Stomach (tissue), 9 donors: ENCODE data around the gene SENP1. TPM values are rescaled to one million over a fixed set of nuclear protein-coding genes. Genes with fewer than 3 reads are reported as not detected.

Experiments used
- DNase-seq, 2 donors: peaks; one replicate each; pipeline versions ENCODE4 v3.0.0 to v3.0.0-alpha.2; 2013 to 2019
- H3K27ac ChIP-seq, 5 donors: fragments of 200-600 bp in 4 of 5; sonication (generic) in 4 of 5; one replicate each; pipeline ENCODE4 v1.5.1; 2013 to 2019; ENCODE audit warnings: mild to moderate bottlenecking in 1 of 5, moderate library complexity in 1 of 5
- H3K27me3 ChIP-seq, 3 donors: fragments of 200-600 bp; sonication (generic); one replicate each; pipeline ENCODE4 v1.5.1; 2017 to 2019; ENCODE audit warnings: mixed run types in 1 of 3
- H3K36me3 ChIP-seq, 4 donors: fragments of 200-600 bp; sonication (generic); 1 replicate in 3 of 4; 2 replicates in 1 of 4; pipeline ENCODE4 v1.5.1; 2016 to 2019
- H3K4me1 ChIP-seq, 4 donors: fragments of 200-600 bp; sonication (generic); one replicate each; pipeline ENCODE4 v1.5.1; 2016 to 2019
- H3K4me3 ChIP-seq, 4 donors: fragments of 200-600 bp; sonication (generic) in 3 of 4; one replicate each; pipeline ENCODE4 v1.5.1; 2016 to 2019; ENCODE audit warnings: mild to moderate bottlenecking in 1 of 4
- H3K9me3 ChIP-seq, 4 donors: fragments of 200-600 bp; sonication (generic); one replicate each; pipeline ENCODE4 v1.5.1; 2016 to 2019
- EP300 ChIP-seq: sonication (generic); formaldehyde crosslinking; IDR thresholded peaks from one replicate; pipeline ENCODE4 v1.6.1; 2017; ENCODE audit warnings: antibody characterized with exemption
- POLR2A ChIP-seq, 4 donors: fragments of 450-650 bp; IDR thresholded peaks; one replicate each; pipeline ENCODE4 v1.6.1; 2016; ENCODE audit warnings: antibody characterized with exemption in 4 of 4, control low read depth in 2 of 4, mild to moderate bottlenecking in 1 of 4, moderate library complexity in 1 of 4
- POLR2AphosphoS5 ChIP-seq, 3 donors: sonication (generic); formaldehyde crosslinking; IDR thresholded peaks; one replicate each; pipeline ENCODE4 v1.6.1; 2016; ENCODE audit warnings: antibody characterized with exemption in 3 of 3
- WGBS, 5 donors: extraction: QIAGEN DNeasy Blood & Tissue Kit in 3 of 5; methylation state at CpG; one replicate each; pipeline versions ENCODE4 v1.1.5 to v1.1.7; 2013 to 2018; 5-methylcytosine and 5-hydroxymethylcytosine counted together
- intact Hi-C: fragments of 100-400 bp; cut with DNase I; formaldehyde crosslinking; loops from one replicate; pipeline ENCODE4 v1.15.1; 2023; ENCODE audit warnings: low total_unique reads
- polyA plus RNA-seq, 3 donors: library from polyadenylated mRNA; stranded (reverse); fragments of 200-250 nt; gene quantifications; one replicate each; pipeline ENCODE4 v1.2.3, GENCODE V29; 2013
- total RNA-seq, 5 donors: library from RNA; depleted of rRNA; stranded (reverse); fragments of >200 nt; gene quantifications; one replicate each; pipeline versions ENCODE4 v1.1.0 to v1.2.3, GENCODE V29; 2014 to 2016
- TF ChIP-seq, protein P1 (sequence below), 7 experiments: fragments of 450-650 bp in 4 of 7; fragments of 200-600 bp in 3 of 7; sonication (generic) in 3 of 7; IDR thresholded peaks; one replicate each; pipeline ENCODE4 v1.5.1; 2016 to 2019; ENCODE audit warnings: antibody characterized with exemption in 7 of 7, control low read depth in 2 of 7, mild to moderate bottlenecking in 1 of 7
- donor health status: healthy with polysubstance abuse.
- donor health status: Bipolar disorder and iron deficiency.
- donor health status: healthy.

SENP1 gene
- total and polyA plus RNA-seq, 8 donors: 2.9 to 27.5 (median 10.6) TPM

DNA sequence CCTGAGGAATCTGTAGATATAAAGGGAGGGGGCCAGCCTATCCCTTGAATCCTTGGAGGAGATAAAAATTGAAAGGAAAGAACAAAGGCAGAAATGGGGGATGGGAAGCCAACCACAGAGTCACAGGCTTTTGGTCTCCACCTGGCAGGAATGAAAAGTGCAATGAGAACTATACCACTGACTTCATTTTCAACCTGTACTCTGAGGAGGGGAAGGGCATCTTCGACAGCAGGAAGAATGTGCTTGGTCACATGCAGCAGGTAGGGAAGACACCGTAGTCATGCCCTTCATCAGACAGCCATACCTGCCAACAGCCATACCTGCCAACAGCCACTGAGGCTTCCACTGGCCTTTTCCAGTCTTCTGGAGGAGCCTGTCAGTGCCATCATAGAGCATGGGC is 38.0 kb upstream of the SENP1 start:
- H3K27ac ChIP-seq: no peak overlapping the region
- H3K9me3 ChIP-seq: no peaks in the 10 kb centered on the region
- no peak overlapping the region for H3K4me3 ChIP-seq
- WGBS, 5 donors: 85 to 94% (median 93%) methylated on average over 2 of the region's 2 CpGs
- peaks cover 0 to 4% (median 0%) of the 10 kb centered on the region in 4 donors for H3K4me1 ChIP-seq
- TF ChIP-seq, protein P1, sequence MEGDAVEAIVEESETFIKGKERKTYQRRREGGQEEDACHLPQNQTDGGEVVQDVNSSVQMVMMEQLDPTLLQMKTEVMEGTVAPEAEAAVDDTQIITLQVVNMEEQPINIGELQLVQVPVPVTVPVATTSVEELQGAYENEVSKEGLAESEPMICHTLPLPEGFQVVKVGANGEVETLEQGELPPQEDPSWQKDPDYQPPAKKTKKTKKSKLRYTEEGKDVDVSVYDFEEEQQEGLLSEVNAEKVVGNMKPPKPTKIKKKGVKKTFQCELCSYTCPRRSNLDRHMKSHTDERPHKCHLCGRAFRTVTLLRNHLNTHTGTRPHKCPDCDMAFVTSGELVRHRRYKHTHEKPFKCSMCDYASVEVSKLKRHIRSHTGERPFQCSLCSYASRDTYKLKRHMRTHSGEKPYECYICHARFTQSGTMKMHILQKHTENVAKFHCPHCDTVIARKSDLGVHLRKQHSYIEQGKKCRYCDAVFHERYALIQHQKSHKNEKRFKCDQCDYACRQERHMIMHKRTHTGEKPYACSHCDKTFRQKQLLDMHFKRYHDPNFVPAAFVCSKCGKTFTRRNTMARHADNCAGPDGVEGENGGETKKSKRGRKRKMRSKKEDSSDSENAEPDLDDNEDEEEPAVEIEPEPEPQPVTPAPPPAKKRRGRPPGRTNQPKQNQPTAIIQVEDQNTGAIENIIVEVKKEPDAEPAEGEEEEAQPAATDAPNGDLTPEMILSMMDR (IDR thresholded peaks at IDR 0.05): no peak
- no peak for TF ChIP-seq POLR2A (IDR thresholded peaks at IDR 0.05)
- TF ChIP-seq EP300: no peak
- TF ChIP-seq POLR2AphosphoS5 (IDR thresholded peaks at IDR 0.05): no peak
- no peak for DNase-seq
- peaks cover 46 to 100% (median 99%) of the 10 kb centered on the region in 4 donors for H3K36me3 ChIP-seq
- no peaks in the 10 kb centered on the region for H3K27me3 ChIP-seq
- intact Hi-C loops: no loop called here

DNA sequence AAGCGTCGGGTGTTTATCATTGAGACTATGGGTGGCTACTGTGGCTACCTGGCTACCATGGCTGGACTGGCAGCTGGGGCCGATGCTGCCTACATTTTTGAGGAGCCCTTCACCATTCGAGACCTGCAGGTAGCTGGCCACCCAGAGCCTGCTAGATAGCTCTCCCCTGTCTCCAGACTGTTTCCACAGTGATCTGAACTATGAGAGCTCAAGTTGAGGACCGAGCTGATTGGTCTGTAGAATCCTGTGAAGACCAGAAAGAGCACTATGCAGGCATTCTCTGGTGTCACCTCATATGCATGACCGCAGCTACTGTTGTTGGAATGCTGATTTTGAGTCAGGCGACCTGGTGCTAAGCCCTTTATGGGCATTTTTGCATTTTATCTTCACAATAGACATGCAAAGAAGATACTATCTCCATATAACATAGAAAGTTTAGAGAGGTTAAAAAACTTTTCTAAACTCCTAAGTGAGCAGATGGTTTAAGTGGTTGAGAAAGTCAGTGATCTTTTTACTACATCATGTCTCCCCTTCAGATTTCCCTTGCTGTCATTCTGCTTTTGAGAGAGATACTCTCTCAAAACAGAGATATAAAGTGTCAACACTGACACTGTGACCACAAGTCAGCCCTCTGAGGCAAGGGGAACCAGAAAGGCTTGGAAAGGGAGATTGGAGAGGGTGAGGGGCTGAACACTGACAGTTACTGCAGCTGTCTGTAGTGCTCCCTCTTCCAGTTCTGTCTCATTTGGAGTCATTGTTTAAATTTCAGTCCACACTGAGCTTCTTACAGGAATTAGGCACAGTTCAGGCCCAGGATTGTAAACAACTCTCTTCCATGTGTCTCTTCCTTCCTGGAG is 37.2 kb upstream of the SENP1 start:
- no peak overlapping the region for H3K27ac ChIP-seq
- no peak for DNase-seq
- intact Hi-C loops: no loop called here
- WGBS, 5 donors: 83 to 94% (median 85%) methylated on average over 7 of the region's 7 CpGs
- no peaks in the 10 kb centered on the region for H3K9me3 ChIP-seq
- no peaks in the 10 kb centered on the region for H3K27me3 ChIP-seq
- H3K4me1 ChIP-seq: peaks cover 0 to 2% (median 0%) of the 10 kb centered on the region in 4 donors
- TF ChIP-seq, protein P1 (IDR thresholded peaks at IDR 0.05): no peak
- TF ChIP-seq POLR2A (IDR thresholded peaks at IDR 0.05) (no peak), POLR2AphosphoS5 (IDR thresholded peaks at IDR 0.05) (no peak), EP300 (no peak)
- H3K4me3 ChIP-seq: no peak overlapping the region
- H3K36me3 ChIP-seq: peaks cover 43 to 100% (median 100%) of the 10 kb centered on the region in 4 donors

DNA sequence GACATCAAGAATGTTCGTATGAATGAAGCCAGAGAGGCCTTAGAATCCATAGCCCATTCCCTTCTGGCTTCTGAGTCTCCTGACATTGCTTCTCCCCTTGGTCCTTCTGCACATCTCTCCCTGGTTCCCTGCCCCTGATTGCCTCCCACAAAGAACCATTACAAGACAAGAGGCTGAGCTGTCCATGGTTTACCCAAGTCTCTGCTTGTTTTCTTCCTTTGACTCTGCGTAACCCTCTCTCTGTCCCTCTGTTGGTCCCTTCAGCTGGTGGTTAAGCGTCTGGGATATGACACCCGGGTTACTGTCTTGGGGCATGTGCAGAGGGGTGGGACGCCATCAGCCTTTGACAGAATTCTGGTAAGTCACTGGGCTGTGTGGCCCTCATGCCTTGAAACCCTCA is 29.1 kb upstream of the SENP1 start:
- WGBS, 5 donors: 91 to 97% (median 95%) methylated on average over 5 of the region's 5 CpGs
- DNase-seq: no peak
- H3K4me3 ChIP-seq: no peak overlapping the region

DNA sequence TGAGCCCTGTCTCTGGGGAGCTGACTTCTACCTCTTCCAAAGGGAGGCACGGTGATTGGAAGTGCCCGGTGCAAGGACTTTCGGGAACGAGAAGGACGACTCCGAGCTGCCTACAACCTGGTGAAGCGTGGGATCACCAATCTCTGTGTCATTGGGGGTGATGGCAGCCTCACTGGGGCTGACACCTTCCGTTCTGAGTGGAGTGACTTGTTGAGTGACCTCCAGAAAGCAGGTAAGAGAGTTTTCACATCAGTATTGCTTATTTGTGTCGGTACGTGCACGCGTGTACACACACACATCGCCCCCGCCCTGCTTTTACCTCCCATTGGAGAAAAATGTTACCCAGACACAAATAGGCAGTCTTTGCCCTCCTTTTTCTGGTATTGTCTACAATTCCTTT is 26.9 kb upstream of the SENP1 start:
- no peak overlapping the region for H3K4me3 ChIP-seq

More for the DNA sequence above, 29.1 kb upstream of the SENP1 start:
- TF ChIP-seq POLR2A (IDR thresholded peaks at IDR 0.05): no peak
- no peak for TF ChIP-seq EP300
- TF ChIP-seq POLR2AphosphoS5 (IDR thresholded peaks at IDR 0.05): no peak
- TF ChIP-seq, protein P1 (IDR thresholded peaks at IDR 0.05): no peak
- no peaks in the 10 kb centered on the region for H3K9me3 ChIP-seq
- peaks cover 32 to 100% (median 96%) of the 10 kb centered on the region in 4 donors for H3K36me3 ChIP-seq
- H3K4me1 ChIP-seq: no peaks in the 10 kb centered on the region
- intact Hi-C loops: no loop called here
- no peak overlapping the region for H3K27ac ChIP-seq
- H3K27me3 ChIP-seq: no peaks in the 10 kb centered on the region

More for the DNA sequence above, 26.9 kb upstream of the SENP1 start:
- Histone ChIP-seq H3K36me3 (peaks cover 24 to 90% (median 84%) of the 10 kb centered on the region in 4 donors), H3K9me3 (no peaks in the 10 kb centered on the region), H3K27ac (no peak overlapping the region), H3K27me3 (no peaks in the 10 kb centered on the region), H3K4me1 (no peaks in the 10 kb centered on the region)
- intact Hi-C loops: no loop called here
- TF ChIP-seq EP300 (no peak), POLR2A (IDR thresholded peaks at IDR 0.05) (no peak), POLR2AphosphoS5 (IDR thresholded peaks at IDR 0.05) (no peak)
- TF ChIP-seq, protein P1 (IDR thresholded peaks at IDR 0.05): no peak
- WGBS, 5 donors: 91 to 97% (median 93%) methylated on average over 9 to 14 of the region's 14 CpGs
- no peak for DNase-seq
